HG03025 (cell line): ENCODE data around the gene MFSD6L.

Source experiments
- ATAC-seq: cut with Tn5 transposase; IDR thresholded peaks from one replicate; pipeline ENCODE4 v1.9.1; 2021; ENCODE audit warnings: mild to moderate bottlenecking, moderate library complexity; ENCODE audit not compliant: unreplicated experiment, low FRiP score

Gene MFSD6L

DNA sequence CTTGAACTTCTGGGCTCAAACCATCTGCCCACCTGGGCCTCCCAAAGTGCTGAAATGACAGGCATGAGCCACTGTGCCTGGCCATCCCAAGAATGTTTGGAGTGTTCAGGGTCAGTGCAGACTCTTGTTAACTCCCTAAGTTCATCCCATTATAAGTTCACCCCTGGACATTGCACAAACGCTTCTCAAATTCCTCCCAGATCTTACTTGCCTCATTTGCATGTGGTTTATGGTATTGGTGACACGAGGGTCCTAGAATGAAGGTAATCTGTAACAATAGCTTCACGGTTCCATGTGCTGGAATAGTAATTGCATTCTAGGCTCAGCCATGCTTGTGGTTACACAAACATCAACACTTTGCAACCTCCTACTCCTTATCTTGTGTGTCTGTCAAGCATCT is 49.5 kb downstream of the MFSD6L start:
- ATAC-seq: no peak

DNA sequence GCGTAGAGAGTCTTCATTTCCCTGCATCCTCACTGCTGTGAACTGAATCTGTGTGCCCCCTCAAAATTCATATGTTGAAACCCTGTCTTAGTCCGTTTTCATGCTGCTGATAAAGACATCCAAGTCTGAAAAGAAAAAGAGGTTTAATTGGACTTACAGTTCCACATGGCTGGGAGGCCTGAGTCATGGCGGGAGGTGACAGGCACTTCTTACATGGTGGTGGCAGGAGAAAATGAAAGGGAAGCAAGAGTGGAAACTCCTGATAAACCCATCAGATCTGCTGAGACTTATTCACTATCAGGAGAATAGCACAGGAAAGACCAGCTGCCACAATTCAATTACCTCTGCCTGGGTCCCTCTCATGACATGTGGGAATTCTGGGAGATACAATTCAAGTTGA is 51.4 kb downstream of the MFSD6L start:
- no peak for ATAC-seq
